EH (cell line): Measurements from ENCODE around the gene TRPV5.

Experiments
- DNase-seq: peaks from one replicate; pipeline ENCODE4 v3.0.0-alpha.2; 2015; ENCODE audit warnings: low read depth

Gene TRPV5

GRCh38 chr7:142940966-142941535 lies 7.5 kb upstream of the TRPV5 start:
- no peak for DNase-seq

- DNase-seq = no peak
Measured at GRCh38 chr7:142939226-142939910, 5.8 kb upstream of the TRPV5 start, which contains the start of gene LLCFC1. Gene LLCFC1 (plus strand): TSS chr7:142939484. CDS start chr7:142939622, 138 bp downstream.

GRCh38 chr7:142938611-142939010 lies 5.1 kb upstream of the TRPV5 start:
- no peak for DNase-seq

- DNase-seq = no peak
Measured at GRCh38 chr7:142935941-142936565, 2.5 kb upstream of the TRPV5 start.

GRCh38 chr7:142934056-142934455 lies 510 bp upstream of the TRPV5 start:
- no peak for DNase-seq

- DNase-seq = no peak
Measured at GRCh38 chr7:142933092-142933475, 462 bp downstream of the TRPV5 start.

- no peak for DNase-seq
Measured at GRCh38 chr7:142932386-142933091, 1.0 kb downstream of the TRPV5 start.

- DNase-seq = no peak
Measured at GRCh38 chr7:142930126-142930730, 3.3 kb downstream of the TRPV5 start.

- no peak for DNase-seq
Measured at GRCh38 chr7:142927949-142928348, 5.6 kb downstream of the TRPV5 start.

GRCh38 chr7:142927085-142927745 lies 6.3 kb downstream of the TRPV5 start:
- no peak for DNase-seq

GRCh38 chr7:142925413-142925812 lies 8.1 kb downstream of the TRPV5 start:
- DNase-seq = no peak

- no peak for DNase-seq
Measured at GRCh38 chr7:142923391-142923790, 10.2 kb downstream of the TRPV5 start.

- no peak for DNase-seq
Measured at GRCh38 chr7:142919656-142920055, 13.9 kb downstream of the TRPV5 start.

- no peak for DNase-seq
Measured at GRCh38 chr7:142918901-142919300, 14.6 kb downstream of the TRPV5 start.

GRCh38 chr7:142917447-142917846 lies 16.1 kb downstream of the TRPV5 start:
- DNase-seq = no peak

GRCh38 chr7:142916508-142916907 lies 17.0 kb downstream of the TRPV5 start:
- DNase-seq = no peak

GRCh38 chr7:142915315-142915714 lies 18.2 kb downstream of the TRPV5 start:
- no peak for DNase-seq

GRCh38 chr7:142914121-142914520 lies 19.4 kb downstream of the TRPV5 start:
- no peak for DNase-seq

- no peak for DNase-seq
Measured at GRCh38 chr7:142913566-142913965, 20.0 kb downstream of the TRPV5 start.

- no peak for DNase-seq
Measured at GRCh38 chr7:142913051-142913450, 20.5 kb downstream of the TRPV5 start.

GRCh38 chr7:142910481-142910880 lies 23.1 kb downstream of the TRPV5 start:
- DNase-seq = no peak

- no peak for DNase-seq
Measured at GRCh38 chr7:142910031-142910433, 23.5 kb downstream of the TRPV5 start.
